ENCODE results near the gene GNG13. TPM values are rescaled to one million over a fixed set of nuclear protein-coding genes. Genes with fewer than 3 reads are reported as not detected.
"Not testable (repeated sequence)": the region's sequence is repeated elsewhere in the genome, so short reads cannot be mapped to it uniquely, and the experiment has no call there.

The GNG13 gene
- total RNA-seq, 2 experiments from 2014 or later: not detected

GRCh38 chr16:840561-841454 is 40.3 kb upstream of the GNG13 start:
- intact Hi-C loops (cut with micrococcal nuclease): no loop called here
- CTCF ChIA-PET: no interaction called here
- Mint-ChIP-seq H3K27me3 (ENCODE audit: low read depth) (no peaks in the 10 kb centered on the region), H3K4me3 (no peak overlapping the region), H3K9me3 (peaks cover 10% of the 10 kb centered on the region), H3K27ac (no peak overlapping the region), H3K4me1 (ENCODE audit: low read depth) (no peaks in the 10 kb centered on the region), H3K36me3 (ENCODE audit: low read depth) (no peaks in the 10 kb centered on the region)
- DNase-seq: no peak

GRCh38 chr16:839643-840408 is 39.3 kb upstream of the GNG13 start:
- Mint-ChIP-seq H3K4me1 (ENCODE audit: low read depth) (no peaks in the 10 kb centered on the region), H3K36me3 (ENCODE audit: low read depth) (no peaks in the 10 kb centered on the region), H3K4me3 (no peak overlapping the region), H3K27ac (no peak overlapping the region), H3K27me3 (ENCODE audit: low read depth) (no peaks in the 10 kb centered on the region), H3K9me3 (peaks cover 13% of the 10 kb centered on the region)
- intact Hi-C loops (cut with micrococcal nuclease): no loop called here
- DNase-seq: no peak
- CTCF ChIA-PET: no interaction called here

GRCh38 chr16:838741-839140 is 38.2 kb upstream of the GNG13 start:
- no peak for DNase-seq
- intact Hi-C loops (cut with micrococcal nuclease): no loop called here
- no peak overlapping the region for H3K4me3 Mint-ChIP-seq
- CTCF ChIA-PET: no interaction called here
- H3K4me1 Mint-ChIP-seq (ENCODE audit: low read depth): no peaks in the 10 kb centered on the region
- H3K27me3 Mint-ChIP-seq (ENCODE audit: low read depth): no peaks in the 10 kb centered on the region
- no peak overlapping the region for H3K27ac Mint-ChIP-seq
- no peaks in the 10 kb centered on the region for H3K36me3 Mint-ChIP-seq (ENCODE audit: low read depth)
- peaks cover 13% of the 10 kb centered on the region for H3K9me3 Mint-ChIP-seq

- DNase-seq; H3K27ac Mint-ChIP-seq; intact Hi-C loops (cut with micrococcal nuclease); H3K4me3 Mint-ChIP-seq; H3K4me1 Mint-ChIP-seq (ENCODE audit: low read depth); H3K36me3 Mint-ChIP-seq (ENCODE audit: low read depth); H3K27me3 Mint-ChIP-seq (ENCODE audit: low read depth): not testable (repeated sequence)
- CTCF ChIA-PET: interaction anchor here (0.7 kb wide), 1 partner anchor 216 kb away, joined by 3 read pairs; no protein-coding TSS in a partner anchor
- peaks cover 13% of the 10 kb centered on the region for H3K9me3 Mint-ChIP-seq
Measured at GRCh38 chr16:836822-837221, 36.3 kb upstream of the GNG13 start.

- intact Hi-C loops (cut with micrococcal nuclease): no loop called here
- Mint-ChIP-seq H3K27ac (no peak overlapping the region), H3K36me3 (ENCODE audit: low read depth) (no peaks in the 10 kb centered on the region), H3K27me3 (ENCODE audit: low read depth) (no peaks in the 10 kb centered on the region), H3K4me1 (ENCODE audit: low read depth) (no peaks in the 10 kb centered on the region), H3K4me3 (no peak overlapping the region), H3K9me3 (peaks cover 13% of the 10 kb centered on the region)
- DNase-seq: no peak
- CTCF ChIA-PET: interaction anchor here (0.7 kb wide), 1 partner anchor 217 kb away, joined by 3 read pairs; no protein-coding TSS in a partner anchor
Measured at GRCh38 chr16:836221-836620, 35.7 kb upstream of the GNG13 start.

GRCh38 chr16:835373-835772 is 34.8 kb upstream of the GNG13 start:
- intact Hi-C loops (cut with micrococcal nuclease): no loop called here

GRCh38 chr16:833411-833810 is 32.9 kb upstream of the GNG13 start:
- Mint-ChIP-seq H3K4me1 (ENCODE audit: low read depth) (no peaks in the 10 kb centered on the region), H3K9me3 (peaks cover 13% of the 10 kb centered on the region), H3K27ac (no peak overlapping the region), H3K27me3 (ENCODE audit: low read depth) (peaks cover 4% of the 10 kb centered on the region), H3K4me3 (no peak overlapping the region), H3K36me3 (ENCODE audit: low read depth) (no peaks in the 10 kb centered on the region)
- intact Hi-C loops (cut with micrococcal nuclease): no loop called here
- CTCF ChIA-PET: no interaction called here
- DNase-seq: no peak

More at GRCh38 chr16:835373-835772, 34.8 kb upstream of the GNG13 start:
- DNase-seq: no peak
- Mint-ChIP-seq H3K4me1 (ENCODE audit: low read depth) (no peaks in the 10 kb centered on the region), H3K4me3 (no peak overlapping the region), H3K27ac (no peak overlapping the region), H3K27me3 (ENCODE audit: low read depth) (no peaks in the 10 kb centered on the region), H3K9me3 (peaks cover 13% of the 10 kb centered on the region), H3K36me3 (ENCODE audit: low read depth) (no peaks in the 10 kb centered on the region)
- CTCF ChIA-PET: no interaction called here

- CTCF ChIA-PET: no interaction called here
- Mint-ChIP-seq H3K27ac (no peak overlapping the region), H3K27me3 (ENCODE audit: low read depth) (peaks cover 4% of the 10 kb centered on the region), H3K4me3 (no peak overlapping the region), H3K4me1 (ENCODE audit: low read depth) (no peaks in the 10 kb centered on the region), H3K36me3 (ENCODE audit: low read depth) (no peaks in the 10 kb centered on the region), H3K9me3 (peaks cover 13% of the 10 kb centered on the region)
- DNase-seq: no peak
- intact Hi-C loops (cut with micrococcal nuclease): no loop called here
Measured at GRCh38 chr16:832652-833336, 32.3 kb upstream of the GNG13 start.

GRCh38 chr16:831571-832413 is 31.3 kb upstream of the GNG13 start:
- Mint-ChIP-seq H3K27ac (no peak overlapping the region), H3K27me3 (ENCODE audit: low read depth) (peaks cover 4% of the 10 kb centered on the region), H3K4me3 (no peak overlapping the region), H3K36me3 (ENCODE audit: low read depth) (no peaks in the 10 kb centered on the region), H3K9me3 (peaks cover 10% of the 10 kb centered on the region), H3K4me1 (ENCODE audit: low read depth) (no peaks in the 10 kb centered on the region)
- CTCF ChIA-PET: no interaction called here
- intact Hi-C loops (cut with micrococcal nuclease): no loop called here
- no peak for DNase-seq

- Mint-ChIP-seq H3K27ac (no peak overlapping the region), H3K36me3 (ENCODE audit: low read depth) (no peaks in the 10 kb centered on the region), H3K4me3 (no peak overlapping the region), H3K27me3 (ENCODE audit: low read depth) (peaks cover 4% of the 10 kb centered on the region), H3K4me1 (ENCODE audit: low read depth) (no peaks in the 10 kb centered on the region), H3K9me3 (peaks cover 4% of the 10 kb centered on the region)
- intact Hi-C loops (cut with micrococcal nuclease): no loop called here
- no peak for DNase-seq
- CTCF ChIA-PET: no interaction called here
Measured at GRCh38 chr16:830871-831570, 30.5 kb upstream of the GNG13 start.

- CTCF ChIA-PET: no interaction called here
- H3K27ac Mint-ChIP-seq: no peak overlapping the region
- no peaks in the 10 kb centered on the region for H3K4me1 Mint-ChIP-seq (ENCODE audit: low read depth)
- intact Hi-C loops (cut with micrococcal nuclease): no loop called here
- H3K4me3 Mint-ChIP-seq: no peak overlapping the region
- no peaks in the 10 kb centered on the region for H3K9me3 Mint-ChIP-seq
- DNase-seq: no peak
- H3K36me3 Mint-ChIP-seq (ENCODE audit: low read depth): no peaks in the 10 kb centered on the region
- H3K27me3 Mint-ChIP-seq (ENCODE audit: low read depth): peaks cover 11% of the 10 kb centered on the region
Measured at GRCh38 chr16:830107-830870, 29.8 kb upstream of the GNG13 start.
